BE2C (cell line): ENCODE results near the gene SYF2.

Experiments
- DNase-seq: peaks from one replicate; pipeline ENCODE4 v3.0.0-alpha.2; 2020
- H3K27me3 ChIP-seq: fragments of 250-450 bp; sonication (Bioruptor Pico); 2 replicates; pipeline ENCODE4 v1.5.1; 2020; ENCODE audit warnings: mild to moderate bottlenecking
- H3K36me3 ChIP-seq: fragments of 250-450 bp; sonication (Bioruptor Pico); 2 replicates; pipeline ENCODE4 v1.5.1; 2020; ENCODE audit warnings: mild to moderate bottlenecking
- H3K4me1 ChIP-seq: fragments of 250-450 bp; sonication (Bioruptor Pico); 2 replicates; pipeline ENCODE4 v1.5.1; 2020
- H3K4me3 ChIP-seq: 2 replicates; pipeline ENCODE4 v1.5.1; 2011; ENCODE audit warnings: low read depth, low read length
- H3K9me3 ChIP-seq: fragments of 250-450 bp; sonication (Bioruptor Pico); 2 replicates; pipeline ENCODE4 v1.5.1; 2020
- TF ChIP-seq, protein P1 (sequence below): IDR thresholded peaks from 2 replicates; pipeline ENCODE4 v1.5.1; 2012; ENCODE audit warnings: mild to moderate bottlenecking, low read depth, low read length

Gene SYF2

DNA sequence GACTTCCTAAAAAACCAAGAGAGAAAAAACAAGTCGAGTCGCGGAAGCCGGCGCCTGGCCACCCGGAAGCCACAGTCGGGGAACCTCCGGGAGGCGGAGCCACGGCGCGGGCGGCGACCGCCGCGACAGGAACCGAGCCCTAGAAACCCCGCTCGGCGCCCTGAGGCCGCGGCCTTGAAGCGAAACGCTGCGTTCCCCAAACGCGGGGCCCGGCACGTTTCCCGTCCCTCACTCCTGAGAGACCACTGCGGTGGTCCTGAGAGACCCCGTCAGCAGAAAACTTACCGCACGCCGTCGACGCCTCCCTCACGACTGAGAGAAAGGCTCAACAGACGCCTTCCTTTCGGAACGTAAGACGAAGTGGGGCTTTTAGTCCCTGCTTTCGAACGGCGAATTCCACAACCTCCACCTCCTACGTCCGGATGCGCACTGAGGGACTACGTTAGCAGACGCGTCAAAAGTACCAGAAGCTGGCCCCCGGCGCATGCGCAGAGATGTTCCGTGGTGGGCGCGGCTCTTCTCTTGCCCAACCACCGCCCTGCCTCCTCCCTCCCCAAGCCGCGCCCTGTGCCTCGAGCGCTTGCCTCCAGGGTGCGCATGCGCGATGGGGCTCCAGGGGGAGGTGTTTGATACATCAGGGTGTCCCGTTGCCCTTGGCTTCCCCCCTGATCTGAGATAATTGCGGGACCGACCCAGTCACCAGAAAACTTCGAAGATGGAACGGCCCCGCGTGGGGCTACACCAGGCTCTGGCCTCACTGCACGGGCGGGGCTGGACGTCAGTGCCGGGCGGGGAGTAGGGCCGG, 14.9 kb upstream of the SYF2 start, which contains the start of gene RSRP1:
TSS of gene RSRP1 (minus strand) at position 431 of the 805 bp plus-strand sequence. CDS start 491 bp downstream, outside the sequence.
- no peaks in the 10 kb centered on the region for H3K4me1 ChIP-seq
- H3K27me3 ChIP-seq, result no peaks in the 10 kb centered on the region
- no peaks in the 10 kb centered on the region for H3K9me3 ChIP-seq
- DNase-seq, result peak; percentile 95
- H3K4me3 ChIP-seq, result peak within 1 kb of the TSS; percentile 91
- TF ChIP-seq, protein P1, sequence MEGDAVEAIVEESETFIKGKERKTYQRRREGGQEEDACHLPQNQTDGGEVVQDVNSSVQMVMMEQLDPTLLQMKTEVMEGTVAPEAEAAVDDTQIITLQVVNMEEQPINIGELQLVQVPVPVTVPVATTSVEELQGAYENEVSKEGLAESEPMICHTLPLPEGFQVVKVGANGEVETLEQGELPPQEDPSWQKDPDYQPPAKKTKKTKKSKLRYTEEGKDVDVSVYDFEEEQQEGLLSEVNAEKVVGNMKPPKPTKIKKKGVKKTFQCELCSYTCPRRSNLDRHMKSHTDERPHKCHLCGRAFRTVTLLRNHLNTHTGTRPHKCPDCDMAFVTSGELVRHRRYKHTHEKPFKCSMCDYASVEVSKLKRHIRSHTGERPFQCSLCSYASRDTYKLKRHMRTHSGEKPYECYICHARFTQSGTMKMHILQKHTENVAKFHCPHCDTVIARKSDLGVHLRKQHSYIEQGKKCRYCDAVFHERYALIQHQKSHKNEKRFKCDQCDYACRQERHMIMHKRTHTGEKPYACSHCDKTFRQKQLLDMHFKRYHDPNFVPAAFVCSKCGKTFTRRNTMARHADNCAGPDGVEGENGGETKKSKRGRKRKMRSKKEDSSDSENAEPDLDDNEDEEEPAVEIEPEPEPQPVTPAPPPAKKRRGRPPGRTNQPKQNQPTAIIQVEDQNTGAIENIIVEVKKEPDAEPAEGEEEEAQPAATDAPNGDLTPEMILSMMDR, result no peak
- H3K36me3 ChIP-seq, result peaks cover 19% of the 10 kb centered on the region

DNA sequence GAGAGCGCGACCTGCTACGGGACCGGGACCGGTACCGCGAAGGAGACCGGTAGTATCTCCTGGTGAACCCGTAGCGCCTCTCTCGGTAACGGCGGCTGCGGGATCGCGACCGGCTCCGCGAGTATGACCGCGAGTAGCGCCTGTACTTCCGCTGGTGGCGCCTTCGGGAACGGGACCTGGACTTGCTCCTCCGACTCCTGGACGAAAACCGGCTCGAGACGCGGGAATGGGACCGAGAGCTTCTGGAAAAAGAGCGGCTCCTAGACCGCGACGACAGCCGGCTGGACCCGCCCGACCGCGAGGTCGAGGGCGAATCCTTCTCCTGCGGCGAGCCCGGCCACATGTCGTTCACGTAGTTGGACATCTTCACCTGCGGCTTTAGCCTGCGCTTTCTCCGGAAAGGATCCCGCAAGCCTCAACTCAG, 14.3 kb upstream of the SYF2 start:
- H3K4me1 ChIP-seq, result no peaks in the 10 kb centered on the region
- peaks cover 23% of the 10 kb centered on the region for H3K36me3 ChIP-seq
- no peaks in the 10 kb centered on the region for H3K27me3 ChIP-seq
- peak overlapping the region; percentile 91 for H3K4me3 ChIP-seq
- TF ChIP-seq, protein P1, result no peak
- peak; percentile 22 for DNase-seq
- no peaks in the 10 kb centered on the region for H3K9me3 ChIP-seq

DNA sequence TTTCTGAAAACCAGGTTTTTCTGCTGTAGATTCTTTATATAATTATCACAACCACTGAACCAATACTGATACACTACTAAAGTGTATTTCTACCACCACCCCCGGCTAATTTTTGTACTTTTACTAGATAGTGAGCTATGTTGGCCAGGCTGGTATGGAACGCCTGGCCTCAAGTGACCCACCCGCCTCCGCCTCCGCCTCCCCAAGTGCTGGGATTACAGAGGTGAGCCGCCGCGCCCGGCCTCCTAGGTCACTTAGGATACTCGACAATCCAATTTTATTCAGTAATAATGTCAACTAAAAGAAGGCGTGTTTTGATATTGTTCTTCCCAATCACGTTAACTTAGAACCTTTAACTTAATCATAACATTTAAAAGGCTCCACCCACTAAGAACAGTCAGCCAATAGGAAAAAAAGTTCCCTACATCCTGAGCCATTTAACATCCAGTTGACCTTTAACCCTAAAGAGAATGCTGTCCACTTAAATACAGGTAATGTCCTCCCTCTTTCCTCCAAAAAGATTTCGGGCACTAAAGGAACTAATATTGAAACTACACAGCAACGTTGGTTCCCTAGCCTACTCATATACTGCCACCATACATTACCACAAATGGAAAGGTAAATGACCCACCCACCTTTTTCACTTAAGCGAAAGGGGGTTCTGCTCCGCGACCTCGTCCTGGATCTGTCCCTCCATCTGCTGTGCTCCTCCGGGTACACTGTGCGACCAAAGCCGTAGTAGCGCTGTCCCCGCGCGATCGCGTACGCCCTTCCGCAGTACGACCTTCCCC, 13.7 kb upstream of the SYF2 start:
- peaks cover 23% of the 10 kb centered on the region for H3K36me3 ChIP-seq
- H3K4me1 ChIP-seq, result no peaks in the 10 kb centered on the region
- no peaks in the 10 kb centered on the region for H3K9me3 ChIP-seq
- peak overlapping the region; percentile 91 for H3K4me3 ChIP-seq
- TF ChIP-seq, protein P1, result no peak
- H3K27me3 ChIP-seq, result no peaks in the 10 kb centered on the region
- no peak for DNase-seq

DNA sequence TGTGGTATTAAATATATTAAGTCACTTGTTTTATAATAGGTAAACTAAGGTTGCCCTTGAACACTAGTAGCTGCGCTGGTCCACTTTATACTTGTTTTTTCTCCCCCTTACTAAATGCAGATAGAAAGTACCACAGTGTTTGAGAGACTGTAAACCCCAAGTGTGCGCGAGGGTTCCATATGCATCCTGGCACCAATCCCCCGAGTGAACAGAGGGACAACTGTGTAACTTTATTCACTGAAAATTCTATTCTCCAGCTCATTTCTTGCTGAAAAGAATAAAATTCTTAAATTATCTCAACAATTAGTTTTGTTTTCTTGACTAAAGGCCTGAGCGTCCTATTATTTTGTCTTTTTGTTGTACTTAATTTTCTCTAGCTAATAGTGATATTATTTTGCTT, 13.1 kb upstream of the SYF2 start:
- TF ChIP-seq, protein P1, result no peak
- Histone ChIP-seq H3K27me3 (no peaks in the 10 kb centered on the region), H3K4me1 (no peaks in the 10 kb centered on the region), H3K4me3 (peak overlapping the region; percentile 91), H3K9me3 (no peaks in the 10 kb centered on the region), H3K36me3 (peaks cover 23% of the 10 kb centered on the region)
- DNase-seq, result no peak

DNA sequence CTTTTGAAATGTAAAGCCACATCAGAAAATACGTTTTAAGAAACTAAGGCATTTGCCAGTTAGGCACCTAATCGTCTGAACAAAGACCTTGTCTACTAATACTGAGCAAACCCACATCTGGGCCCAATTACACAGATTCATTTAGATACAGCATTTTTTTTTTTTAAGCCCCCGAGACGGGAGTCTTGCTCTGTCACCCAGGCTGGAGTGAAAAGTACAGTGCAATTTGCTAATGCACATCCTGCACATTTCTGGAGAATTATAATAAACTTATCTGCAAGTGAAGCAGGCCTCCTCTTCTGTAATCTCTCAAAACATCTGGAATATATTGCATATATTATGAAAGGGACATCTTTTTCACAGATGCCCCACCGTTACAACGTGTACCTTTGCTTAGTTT, 11.6 kb upstream of the SYF2 start:
- no peak for DNase-seq
- H3K4me3 ChIP-seq, result no peak overlapping the region

More for the DNA sequence above, 11.6 kb upstream of the SYF2 start:
- Histone ChIP-seq H3K9me3 (no peaks in the 10 kb centered on the region), H3K36me3 (peaks cover 23% of the 10 kb centered on the region), H3K27me3 (no peaks in the 10 kb centered on the region), H3K4me1 (no peaks in the 10 kb centered on the region)
- TF ChIP-seq, protein P1, result no peak
